NCI-H345 treated with DMSO at 0.1 percent for 48 hours (cell line): ENCODE results near the gene KLHL20.
"Not testable (repeated sequence)": the region's sequence is repeated elsewhere in the genome, so short reads cannot be mapped to it uniquely, and the experiment has no call there.

Experiments used
- DNase-seq: peaks from one replicate; lab custom pipeline; 2025; ENCODE audit not compliant: unreplicated experiment; lab: John Stamatoyannopoulos, UW

The KLHL20 gene

GRCh38 chr1:173744651-173745050 is 29.9 kb downstream of the KLHL20 start:
- no peak for DNase-seq

GRCh38 chr1:173749137-173749536 is 34.4 kb downstream of the KLHL20 start:
- DNase-seq, result no peak

- no peak for DNase-seq
These were observed 39.0 kb downstream of the KLHL20 start for GRCh38 chr1:173753830-173754229.

- no peak for DNase-seq
These were observed 42.9 kb downstream of the KLHL20 start for GRCh38 chr1:173757666-173758065.

GRCh38 chr1:173758110-173758509 is 43.3 kb downstream of the KLHL20 start:
- no peak for DNase-seq

- no peak for DNase-seq
These were observed 44.2 kb downstream of the KLHL20 start for GRCh38 chr1:173758980-173759379.

- DNase-seq, result not testable (repeated sequence)
These were observed 49.5 kb downstream of the KLHL20 start for GRCh38 chr1:173764331-173764730.

- no peak for DNase-seq
These were observed 53.4 kb downstream of the KLHL20 start for GRCh38 chr1:173768206-173768605.

GRCh38 chr1:173768827-173769226 is 54.0 kb downstream of the KLHL20 start:
- no peak for DNase-seq

GRCh38 chr1:173770330-173770729 is 55.5 kb downstream of the KLHL20 start:
- not testable (repeated sequence) for DNase-seq

GRCh38 chr1:173771560-173771959 is 56.8 kb downstream of the KLHL20 start:
- no peak for DNase-seq

GRCh38 chr1:173775578-173776226 is 60.9 kb downstream of the KLHL20 start:
- DNase-seq, result no peak

GRCh38 chr1:173779936-173780335 is 65.2 kb downstream of the KLHL20 start:
- DNase-seq, result no peak

- DNase-seq, result no peak
These were observed 70.2 kb downstream of the KLHL20 start for GRCh38 chr1:173784997-173785396.

GRCh38 chr1:173789841-173790240 is 75.1 kb downstream of the KLHL20 start:
- DNase-seq, result no peak

GRCh38 chr1:173798078-173798477 is 83.3 kb downstream of the KLHL20 start:
- DNase-seq, result no peak

GRCh38 chr1:173799995-173800394 is 85.2 kb downstream of the KLHL20 start:
- DNase-seq, result not testable (repeated sequence)

- DNase-seq, result no peak
These were observed 88.2 kb downstream of the KLHL20 start for GRCh38 chr1:173802961-173803360.

GRCh38 chr1:173813654-173814053 is 98.9 kb downstream of the KLHL20 start:
- not testable (repeated sequence) for DNase-seq

GRCh38 chr1:173818459-173818858 is 103.7 kb downstream of the KLHL20 start:
- no peak for DNase-seq

GRCh38 chr1:173821680-173822079 is 106.9 kb downstream of the KLHL20 start:
- no peak for DNase-seq

GRCh38 chr1:173823781-173824314 is 109.1 kb downstream of the KLHL20 start:
- DNase-seq, result no peak
